ENCODE measurements around the gene OSBPL10.

Gene OSBPL10

GRCh38 chr3:31732548-31732947, 248.5 kb downstream of the OSBPL10 start:
- DNase-seq, result no peak

- no peak for DNase-seq
Observed at GRCh38 chr3:31729573-31729972, 251.5 kb downstream of the OSBPL10 start.

GRCh38 chr3:31729082-31729481, 252.0 kb downstream of the OSBPL10 start:
- DNase-seq, result no peak

- no peak for DNase-seq
Observed at GRCh38 chr3:31728403-31728802, 252.7 kb downstream of the OSBPL10 start.

GRCh38 chr3:31725976-31726375, 255.1 kb downstream of the OSBPL10 start:
- DNase-seq, result no peak

GRCh38 chr3:31725568-31725967, 255.5 kb downstream of the OSBPL10 start:
- DNase-seq, result no peak

- no peak for DNase-seq
Observed at GRCh38 chr3:31724651-31725050, 256.4 kb downstream of the OSBPL10 start.

- no peak for DNase-seq
Observed at GRCh38 chr3:31724116-31724515, 256.9 kb downstream of the OSBPL10 start.

GRCh38 chr3:31723701-31724100, 257.4 kb downstream of the OSBPL10 start:
- DNase-seq, result no peak

GRCh38 chr3:31721676-31722075, 259.4 kb downstream of the OSBPL10 start:
- no peak for DNase-seq

- no peak for DNase-seq
Observed at GRCh38 chr3:31714495-31715280, 266.4 kb downstream of the OSBPL10 start.

- DNase-seq, result no peak
Observed at GRCh38 chr3:31713816-31714215, 267.2 kb downstream of the OSBPL10 start.

- DNase-seq, result no peak
Observed at GRCh38 chr3:31710123-31710803, 270.8 kb downstream of the OSBPL10 start.

- no peak for DNase-seq
Observed at GRCh38 chr3:31709526-31709925, 271.5 kb downstream of the OSBPL10 start.

GRCh38 chr3:31709005-31709404, 272.1 kb downstream of the OSBPL10 start:
- DNase-seq, result no peak

- no peak for DNase-seq
Observed at GRCh38 chr3:31707286-31707685, 273.8 kb downstream of the OSBPL10 start.

GRCh38 chr3:31705736-31706135, 275.3 kb downstream of the OSBPL10 start:
- DNase-seq, result no peak

GRCh38 chr3:31704591-31705179, 276.4 kb downstream of the OSBPL10 start:
- DNase-seq, result peak; percentile 50

GRCh38 chr3:31704156-31704555, 276.9 kb downstream of the OSBPL10 start:
- no peak for DNase-seq

- DNase-seq, result no peak
Observed at GRCh38 chr3:31701286-31701685, 279.8 kb downstream of the OSBPL10 start.

- DNase-seq, result no peak
Observed at GRCh38 chr3:31699309-31699953, 281.6 kb downstream of the OSBPL10 start.

- DNase-seq, result no peak
Observed at GRCh38 chr3:31696815-31697548, 284.1 kb downstream of the OSBPL10 start.

GRCh38 chr3:31696009-31696297, 285.1 kb downstream of the OSBPL10 start:
- DNase-seq, result no peak

Data from stimulated activated CD4-positive, alpha-beta T cell treated with anti-CD3 and anti-CD28 coated beads, Interleukin-1b, Interleukin-23, amount 100 ng/mL, for 48 hours (primary cell).